Fibroblast of skin of scalp (primary cell): Measurements from ENCODE around the gene ZDHHC18.
"Not testable (repeated sequence)": the region's sequence is repeated elsewhere in the genome, so short reads cannot be mapped to it uniquely, and the experiment has no call there.

Experiments
- DNase-seq: peaks from one replicate; pipeline ENCODE4 v3.0.0-alpha.2; 2013

Gene ZDHHC18

DNA sequence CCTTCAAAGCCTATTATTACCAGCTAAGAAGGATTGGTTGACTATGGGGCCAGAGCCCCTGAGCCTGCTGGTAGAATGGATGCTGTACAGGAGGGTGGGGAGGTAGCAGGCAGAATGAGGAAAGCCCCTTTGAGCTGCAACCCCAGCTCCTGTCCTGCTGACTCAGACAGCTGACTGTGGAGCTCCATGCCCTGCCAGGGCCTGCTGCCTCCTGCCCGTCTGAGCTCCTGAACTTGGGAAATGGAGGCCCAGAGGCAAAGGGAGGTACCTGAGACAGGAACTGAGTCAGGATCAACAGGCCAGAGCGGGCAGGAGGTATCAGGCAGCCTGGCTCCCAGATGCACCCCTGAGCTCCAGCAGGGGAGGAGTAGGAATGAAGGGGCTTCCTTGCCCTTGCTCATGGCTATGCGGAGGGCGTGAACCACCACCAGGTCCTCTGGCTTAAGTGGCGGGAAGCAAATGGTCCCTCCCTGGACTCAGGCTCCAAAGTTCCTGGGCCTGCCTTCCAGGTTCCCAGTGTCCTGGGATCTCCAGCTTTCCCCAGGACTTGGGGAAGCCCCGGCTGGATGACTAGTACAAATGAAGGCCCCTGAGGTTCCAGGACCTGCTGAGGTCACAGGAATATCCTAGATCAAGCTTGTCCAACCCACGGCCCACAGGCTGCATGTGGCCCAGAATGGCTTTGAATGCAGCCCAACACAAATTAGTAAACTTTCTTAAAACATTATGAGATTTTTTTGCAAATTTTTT lies 32.6 kb downstream of the ZDHHC18 start:
- DNase-seq: no peak

DNA sequence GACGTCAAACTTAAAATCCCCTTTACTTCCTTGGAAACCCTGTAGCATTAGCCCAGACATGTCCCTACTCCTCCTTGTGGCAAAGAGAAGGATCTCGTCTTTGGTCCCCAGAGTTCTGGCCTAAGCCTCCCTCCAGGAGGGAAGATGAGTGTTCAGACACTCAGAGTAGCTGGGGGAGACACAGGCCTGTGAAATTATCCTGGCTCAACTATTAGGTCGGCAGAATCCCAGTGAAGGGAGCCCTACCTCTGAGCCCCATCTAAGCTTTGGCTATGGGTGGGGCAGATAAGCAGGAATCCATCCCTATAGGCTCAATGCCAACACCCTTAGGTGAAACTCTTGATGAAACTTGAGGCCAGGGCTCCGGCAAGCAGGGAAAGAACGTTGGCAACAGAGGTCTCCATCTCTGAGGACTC lies 34.8 kb downstream of the ZDHHC18 start:
- peak; percentile 64 for DNase-seq

DNA sequence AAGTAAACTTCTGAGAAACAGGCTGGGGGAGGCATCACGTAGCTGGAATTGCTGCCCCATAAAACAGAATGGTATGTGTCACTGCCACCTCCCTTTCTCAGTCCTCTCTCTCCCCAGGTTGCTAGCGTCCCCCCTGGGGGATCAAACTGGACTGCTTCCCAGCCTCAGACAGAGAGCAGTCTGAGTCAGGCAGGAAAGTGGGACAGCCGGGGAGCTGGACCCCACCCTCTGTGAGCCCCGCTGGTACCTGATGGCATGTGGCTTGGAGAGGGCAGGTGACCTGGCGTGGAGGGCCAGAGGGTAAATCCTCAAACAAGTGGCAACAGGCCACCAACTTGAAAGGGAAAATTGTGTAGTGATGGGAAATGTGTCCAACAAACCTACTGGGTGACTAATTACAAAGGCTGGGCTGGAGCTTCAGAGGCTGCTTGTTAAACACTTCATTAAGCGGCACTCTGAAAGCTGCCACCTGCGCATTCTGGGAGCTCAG lies 35.4 kb downstream of the ZDHHC18 start:
- peak; percentile 38 for DNase-seq

DNA sequence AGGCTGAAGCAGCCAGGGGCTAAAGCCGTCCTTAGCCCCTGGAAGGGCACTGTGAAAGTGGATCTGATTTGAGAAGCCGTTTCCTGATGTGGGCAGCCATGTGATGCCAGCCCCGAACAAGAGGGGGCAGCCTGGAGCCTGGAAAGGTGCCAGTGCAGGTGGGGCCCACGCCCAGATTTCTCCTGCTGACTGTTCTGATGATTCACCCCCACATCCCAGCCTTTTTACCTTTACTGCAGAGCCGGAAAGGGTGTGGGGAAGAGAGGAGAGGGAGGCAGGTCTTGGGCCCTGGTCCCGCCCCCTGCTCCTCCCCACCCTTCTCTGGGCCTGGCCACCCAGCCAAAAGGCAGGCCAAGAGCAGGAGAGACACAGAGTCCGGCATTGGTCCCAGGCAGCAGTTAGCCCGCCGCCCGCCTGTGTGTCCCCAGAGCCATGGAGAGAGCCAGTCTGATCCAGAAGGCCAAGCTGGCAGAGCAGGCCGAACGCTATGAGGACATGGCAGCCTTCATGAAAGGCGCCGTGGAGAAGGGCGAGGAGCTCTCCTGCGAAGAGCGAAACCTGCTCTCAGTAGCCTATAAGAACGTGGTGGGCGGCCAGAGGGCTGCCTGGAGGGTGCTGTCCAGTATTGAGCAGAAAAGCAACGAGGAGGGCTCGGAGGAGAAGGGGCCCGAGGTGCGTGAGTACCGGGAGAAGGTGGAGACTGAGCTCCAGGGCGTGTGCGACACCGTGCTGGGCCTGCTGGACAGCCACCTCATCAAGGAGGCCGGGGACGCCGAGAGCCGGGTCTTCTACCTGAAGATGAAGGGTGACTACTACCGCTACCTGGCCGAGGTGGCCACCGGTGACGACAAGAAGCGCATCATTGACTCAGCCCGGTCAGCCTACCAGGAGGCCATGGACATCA lies 36.5 kb downstream of the ZDHHC18 start, which contains the start of gene SFN:
SFN (plus strand) TSS at position 369 of the 904 bp plus-strand sequence; CDS start at position 433, 64 bp downstream.
- peak; percentile 3 for DNase-seq

DNA sequence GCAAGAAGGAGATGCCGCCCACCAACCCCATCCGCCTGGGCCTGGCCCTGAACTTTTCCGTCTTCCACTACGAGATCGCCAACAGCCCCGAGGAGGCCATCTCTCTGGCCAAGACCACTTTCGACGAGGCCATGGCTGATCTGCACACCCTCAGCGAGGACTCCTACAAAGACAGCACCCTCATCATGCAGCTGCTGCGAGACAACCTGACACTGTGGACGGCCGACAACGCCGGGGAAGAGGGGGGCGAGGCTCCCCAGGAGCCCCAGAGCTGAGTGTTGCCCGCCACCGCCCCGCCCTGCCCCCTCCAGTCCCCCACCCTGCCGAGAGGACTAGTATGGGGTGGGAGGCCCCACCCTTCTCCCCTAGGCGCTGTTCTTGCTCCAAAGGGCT lies 37.2 kb downstream of the ZDHHC18 start:
- DNase-seq: no peak

DNA sequence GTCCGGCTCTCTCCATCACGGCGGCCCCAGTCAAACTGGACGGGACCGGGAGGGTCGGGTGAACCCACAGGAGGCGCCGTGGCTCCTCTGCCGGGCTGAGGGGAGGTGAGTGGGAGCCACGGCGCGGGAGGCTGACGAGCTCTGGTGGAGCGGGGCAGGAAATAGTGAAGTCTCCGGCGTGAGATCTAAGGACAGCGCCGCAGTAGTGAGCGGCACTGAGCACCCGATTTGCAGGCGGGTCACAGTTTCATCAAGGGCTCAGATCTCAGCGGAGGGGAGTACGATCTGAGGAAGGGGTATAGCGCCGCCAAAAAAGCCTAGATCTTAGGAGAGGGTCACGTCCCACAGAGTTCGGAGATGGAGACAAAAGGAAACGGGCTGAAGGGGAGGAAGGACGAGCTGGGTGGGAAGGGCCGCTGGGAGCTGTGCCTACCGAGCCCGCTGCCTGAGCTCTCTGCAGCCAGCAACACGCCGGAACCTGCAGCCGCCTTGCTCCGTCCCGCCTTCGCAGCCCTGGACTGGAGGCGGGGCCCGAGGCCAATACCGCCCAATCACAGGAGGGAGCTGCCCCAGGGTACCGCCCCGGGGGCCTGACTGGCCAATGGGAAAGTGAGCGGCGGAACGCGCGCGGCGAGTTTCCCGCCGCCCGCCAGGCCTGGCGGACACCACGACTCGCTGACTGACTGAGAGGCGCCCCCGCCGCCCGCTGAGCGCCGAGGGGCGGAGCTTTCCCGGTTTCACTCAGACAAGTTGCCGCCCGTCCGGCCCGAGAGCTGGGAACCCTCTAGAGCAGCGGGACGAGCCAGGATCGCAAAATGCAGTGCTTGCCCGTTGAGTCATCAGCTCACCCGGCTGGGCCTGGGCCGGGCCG lies 38.4 kb downstream of the ZDHHC18 start:
- peak; percentile 99 for DNase-seq

DNA sequence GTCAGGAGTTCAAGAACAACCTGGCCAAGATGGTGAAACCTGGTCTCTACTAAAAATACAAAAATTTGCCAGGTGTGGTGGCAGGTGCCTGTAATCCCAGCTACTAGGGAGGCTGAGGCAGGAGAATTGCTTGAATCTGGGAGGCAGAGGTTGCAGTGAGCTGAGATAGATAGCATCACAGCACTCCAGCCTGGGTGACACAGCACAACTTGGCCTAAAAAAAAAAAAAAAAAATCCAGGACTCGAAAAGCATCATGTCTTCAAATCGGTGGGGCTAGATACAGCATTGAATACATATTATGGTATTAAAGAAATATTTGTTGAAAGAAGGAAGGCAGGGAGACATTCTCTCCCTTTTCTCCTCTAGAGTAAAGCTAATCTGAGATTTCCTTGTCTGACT lies 46.6 kb downstream of the ZDHHC18 start:
- not testable (repeated sequence) for DNase-seq

DNA sequence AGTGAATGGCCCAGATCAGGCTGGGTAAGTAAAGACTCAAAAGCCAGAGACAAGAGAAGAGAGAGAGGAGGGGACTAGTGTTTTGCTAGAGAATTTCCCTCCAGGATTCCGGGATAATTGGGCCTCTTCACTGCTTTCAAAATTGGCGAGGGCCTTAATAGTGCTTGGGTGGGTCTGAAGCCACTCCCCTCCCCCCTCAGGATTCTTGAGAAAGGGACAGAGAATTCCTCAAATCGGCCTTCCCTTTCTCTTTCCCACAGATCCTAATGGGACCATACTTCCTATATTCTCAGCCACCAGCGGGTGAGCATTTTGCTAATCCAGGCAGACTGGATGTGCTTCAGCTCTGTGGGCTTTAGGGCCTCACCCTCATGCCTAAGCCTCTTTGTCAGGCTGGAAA lies 48.4 kb downstream of the ZDHHC18 start:
- no peak for DNase-seq

DNA sequence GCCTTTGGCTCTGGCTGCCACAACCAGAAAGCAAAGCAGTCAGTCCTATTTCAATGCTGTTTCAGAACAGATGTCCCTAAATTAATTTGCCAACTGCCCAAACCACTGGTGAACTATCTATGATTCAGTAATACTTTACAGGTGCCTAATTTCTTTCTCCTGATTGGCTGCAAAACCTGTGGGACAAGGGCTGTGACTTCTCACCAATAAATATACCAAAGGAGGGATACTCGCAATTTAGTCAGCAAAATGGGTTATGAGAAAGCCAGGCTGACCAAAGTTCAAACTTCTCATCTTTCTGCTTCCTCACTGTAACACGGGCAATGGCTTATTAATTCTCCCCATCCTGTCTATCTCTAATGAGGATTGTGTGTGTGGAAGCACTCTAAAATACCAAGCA lies 50.8 kb downstream of the ZDHHC18 start:
- no peak for DNase-seq

DNA sequence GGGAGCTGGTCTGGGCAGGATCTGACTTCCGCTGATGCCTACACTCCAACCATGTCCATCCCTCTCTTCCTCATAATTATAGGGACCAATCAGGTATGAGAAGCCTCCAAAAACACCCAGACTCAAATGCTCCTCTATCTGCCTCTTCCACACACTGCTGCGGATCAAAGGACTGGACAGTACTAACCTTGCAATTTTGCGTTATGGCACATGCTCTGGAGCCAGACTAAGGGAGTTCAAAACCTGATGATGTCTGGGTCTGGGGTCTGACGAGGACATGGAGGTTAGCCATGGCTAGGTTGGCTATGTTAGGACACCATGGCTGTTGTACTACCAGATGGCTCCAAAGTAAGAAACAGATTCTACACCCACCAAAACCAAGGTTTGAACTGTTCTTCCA lies 53.3 kb downstream of the ZDHHC18 start:
- DNase-seq: no peak

DNA sequence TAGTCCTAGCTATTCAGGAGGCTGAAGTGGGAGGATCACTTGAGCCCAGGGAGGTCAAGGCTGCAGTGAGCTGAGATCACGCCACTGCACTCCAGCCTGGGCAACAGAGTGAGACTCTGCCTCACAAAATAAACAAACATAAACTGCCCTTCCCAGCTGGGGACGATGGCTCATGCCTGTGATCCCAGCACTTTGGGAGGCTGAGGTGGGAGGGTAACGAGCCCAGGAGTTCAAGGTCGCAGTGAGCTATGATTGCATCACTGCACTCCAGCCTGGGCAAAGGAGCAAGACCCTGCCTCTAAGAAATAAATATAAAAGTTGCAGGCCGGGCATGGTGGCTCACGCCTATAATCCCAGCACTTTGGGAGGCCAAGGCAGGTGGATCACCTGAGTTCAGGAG lies 55.1 kb downstream of the ZDHHC18 start:
- DNase-seq: not testable (repeated sequence)

DNA sequence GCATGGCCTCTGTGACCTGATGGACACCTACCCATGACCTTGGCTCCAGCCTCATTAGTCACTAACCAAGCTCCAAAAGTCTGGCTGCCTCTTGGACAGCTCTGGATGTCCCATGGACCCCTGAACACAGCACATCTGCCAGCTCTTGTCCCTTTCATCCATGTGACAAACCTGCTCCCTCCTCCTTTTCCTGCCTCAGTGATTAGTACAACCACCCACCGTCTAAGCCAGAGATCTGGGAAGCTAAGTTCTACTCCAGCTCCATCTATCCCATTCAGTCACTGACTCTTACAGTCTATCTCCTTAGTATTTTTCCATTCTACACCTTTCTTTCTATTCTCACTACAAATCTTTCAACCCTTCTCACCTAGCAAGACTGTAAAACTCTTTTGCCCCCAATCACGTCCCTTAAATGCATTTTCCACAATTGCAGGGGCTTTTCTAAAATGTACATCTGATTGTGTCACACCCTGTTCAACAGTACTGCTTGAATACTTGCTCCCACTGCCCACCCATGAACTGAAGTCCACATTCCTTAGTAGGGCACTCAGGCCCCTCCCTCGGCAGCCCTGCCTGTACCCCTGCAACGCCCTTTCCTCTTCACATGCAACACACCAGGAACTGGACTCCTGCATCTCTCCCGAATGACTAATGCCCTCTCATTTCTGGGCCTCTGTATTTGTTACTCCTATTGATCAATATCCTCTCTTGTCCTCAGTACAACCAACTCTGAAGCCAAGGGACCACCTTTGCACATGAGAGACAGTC lies 56.4 kb downstream of the ZDHHC18 start:
- no peak for DNase-seq

DNA sequence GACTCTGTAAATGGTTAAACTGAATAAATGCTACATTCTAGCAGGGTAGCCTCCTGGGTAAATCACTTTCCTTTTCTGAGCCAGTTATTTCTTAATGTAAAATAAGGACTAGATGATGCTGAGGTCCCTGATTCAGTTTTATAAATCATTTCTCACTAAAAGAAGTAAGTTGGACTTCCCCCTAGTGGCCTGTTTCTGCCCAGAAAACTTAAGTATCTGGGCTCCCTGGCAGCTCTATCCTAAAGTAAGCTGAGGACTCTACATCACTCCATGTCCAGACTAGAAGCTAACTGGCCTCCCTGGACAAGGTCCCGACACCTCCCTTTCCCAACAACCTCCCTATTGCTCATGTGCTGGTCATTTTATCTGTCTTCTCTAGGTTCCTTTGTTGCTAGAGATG lies 60.6 kb downstream of the ZDHHC18 start:
- peak; percentile 26 for DNase-seq

DNA sequence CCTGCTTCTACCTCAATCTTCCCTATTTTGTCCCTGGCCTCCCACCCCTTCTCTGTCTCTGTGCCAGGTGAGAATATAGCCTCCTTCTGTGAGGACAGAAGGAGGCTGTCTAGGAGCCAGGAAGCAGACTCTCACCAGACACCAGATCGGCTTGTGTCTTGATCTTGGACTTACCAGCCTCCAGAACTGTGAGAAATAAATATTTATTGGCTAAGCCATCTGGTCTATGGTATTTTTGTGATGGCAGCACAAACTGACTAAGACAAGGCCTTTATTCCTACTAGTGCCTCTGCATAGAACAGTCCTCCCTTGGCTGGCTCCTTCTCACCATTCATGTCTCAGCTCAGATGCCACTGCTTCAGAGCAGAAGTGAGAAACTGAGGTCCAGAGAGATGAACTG lies 61.7 kb downstream of the ZDHHC18 start:
- DNase-seq: no peak

DNA sequence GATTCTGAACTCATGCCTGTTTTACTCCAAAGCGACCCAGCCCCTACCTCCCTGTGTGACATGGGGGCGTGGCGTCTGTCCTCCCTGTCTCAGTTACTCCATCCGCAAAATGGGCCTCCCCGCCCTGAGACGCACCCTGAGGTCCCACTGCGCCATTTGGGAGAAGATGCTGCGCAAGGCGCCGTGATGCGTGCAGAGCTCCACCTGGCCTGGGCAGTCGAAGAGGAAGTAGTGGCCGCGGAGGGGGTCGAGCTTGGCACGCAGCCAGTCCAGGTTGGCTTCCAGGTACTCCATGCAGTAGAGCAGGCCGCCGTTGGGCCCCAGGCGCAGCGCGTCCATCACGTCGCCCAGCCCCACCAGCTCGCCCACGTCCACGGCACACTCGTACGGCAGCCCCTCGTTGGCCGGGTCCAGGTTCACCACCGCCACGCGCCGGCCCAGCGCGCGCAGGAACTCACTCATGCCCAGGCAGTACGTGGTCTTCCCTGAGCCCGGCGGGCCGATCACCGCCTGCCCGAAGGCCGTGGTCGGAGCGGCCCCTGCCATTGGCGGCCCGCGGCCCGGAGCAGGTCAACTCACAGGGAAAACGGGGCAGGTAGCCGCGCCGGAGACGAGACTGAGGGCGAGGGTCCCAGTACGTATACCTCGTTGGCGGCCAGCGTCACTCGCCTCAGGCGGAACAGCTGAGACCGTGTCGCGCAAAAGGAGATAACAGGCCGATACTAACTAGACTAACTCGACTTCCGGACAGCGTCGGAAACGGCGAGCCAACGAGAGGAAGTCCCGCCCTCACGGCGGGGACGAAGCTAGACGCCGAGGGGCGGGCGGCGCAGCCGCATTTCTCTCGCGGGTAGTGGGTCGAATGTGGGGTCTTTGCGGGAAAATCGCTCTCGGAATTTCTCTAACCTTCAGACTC lies 63.3 kb downstream of the ZDHHC18 start, which contains the start of gene GPN2:
GPN2 (minus strand) TSS at position 733 of the 916 bp plus-strand sequence; CDS start at position 546, 187 bp downstream.
- DNase-seq: peak; percentile 75

DNA sequence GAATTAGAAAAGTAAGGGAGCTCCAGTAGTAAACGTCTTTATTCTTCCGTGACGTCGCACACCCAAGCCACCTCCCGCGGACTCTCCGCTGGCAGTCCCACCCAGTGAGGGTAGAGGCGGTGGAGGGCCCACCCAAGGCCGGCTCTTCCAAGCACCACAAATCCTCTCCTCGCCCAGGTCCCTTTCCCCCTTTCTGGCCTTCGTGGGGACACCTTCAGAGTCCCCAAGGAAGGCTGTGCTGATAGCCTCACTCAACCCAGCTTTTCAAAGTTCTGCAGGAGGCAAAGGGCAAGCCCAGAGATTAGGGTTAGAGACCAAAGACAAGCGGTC lies 63.9 kb downstream of the ZDHHC18 start:
- DNase-seq: peak; percentile 6

DNA sequence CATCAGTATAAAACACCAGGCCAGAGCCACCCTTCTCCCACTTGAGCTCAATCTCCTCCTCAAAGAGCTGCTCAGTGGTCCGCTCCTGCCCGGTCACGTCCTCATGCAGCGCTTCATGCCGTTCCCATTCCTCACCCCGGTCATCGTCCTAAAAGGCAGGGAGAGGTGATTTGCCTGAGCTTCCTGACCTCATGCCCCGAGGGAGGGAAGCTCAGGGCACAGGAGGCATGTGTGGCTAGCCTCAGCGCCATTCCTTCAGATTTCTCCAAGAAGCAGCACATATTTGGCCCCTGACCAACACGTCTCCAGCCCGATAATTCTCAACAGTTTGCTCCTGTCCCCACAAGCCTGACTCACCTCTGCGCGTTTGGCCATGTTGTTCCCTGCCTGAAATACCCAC lies 67.8 kb downstream of the ZDHHC18 start:
- DNase-seq: no peak

DNA sequence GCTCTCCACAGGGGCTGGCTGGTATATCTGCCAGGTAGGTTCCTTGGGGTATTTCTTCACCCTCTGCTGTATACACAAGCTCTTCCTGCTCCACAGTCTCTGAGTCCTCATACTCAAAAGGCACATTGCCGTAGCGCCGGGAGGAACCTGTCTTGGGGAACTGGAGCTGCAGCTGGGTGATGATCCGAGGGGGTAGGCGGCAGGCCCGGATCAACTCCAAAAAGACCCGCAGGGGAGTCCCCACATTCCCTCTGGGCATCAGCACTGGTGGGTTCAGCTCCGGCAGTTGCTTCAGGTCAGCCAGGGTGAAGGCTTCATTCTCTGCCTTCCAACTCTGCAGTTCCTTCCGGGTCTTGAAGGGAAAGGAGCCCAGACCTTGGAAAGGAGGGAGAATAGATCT lies 70.9 kb downstream of the ZDHHC18 start:
- DNase-seq: no peak

DNA sequence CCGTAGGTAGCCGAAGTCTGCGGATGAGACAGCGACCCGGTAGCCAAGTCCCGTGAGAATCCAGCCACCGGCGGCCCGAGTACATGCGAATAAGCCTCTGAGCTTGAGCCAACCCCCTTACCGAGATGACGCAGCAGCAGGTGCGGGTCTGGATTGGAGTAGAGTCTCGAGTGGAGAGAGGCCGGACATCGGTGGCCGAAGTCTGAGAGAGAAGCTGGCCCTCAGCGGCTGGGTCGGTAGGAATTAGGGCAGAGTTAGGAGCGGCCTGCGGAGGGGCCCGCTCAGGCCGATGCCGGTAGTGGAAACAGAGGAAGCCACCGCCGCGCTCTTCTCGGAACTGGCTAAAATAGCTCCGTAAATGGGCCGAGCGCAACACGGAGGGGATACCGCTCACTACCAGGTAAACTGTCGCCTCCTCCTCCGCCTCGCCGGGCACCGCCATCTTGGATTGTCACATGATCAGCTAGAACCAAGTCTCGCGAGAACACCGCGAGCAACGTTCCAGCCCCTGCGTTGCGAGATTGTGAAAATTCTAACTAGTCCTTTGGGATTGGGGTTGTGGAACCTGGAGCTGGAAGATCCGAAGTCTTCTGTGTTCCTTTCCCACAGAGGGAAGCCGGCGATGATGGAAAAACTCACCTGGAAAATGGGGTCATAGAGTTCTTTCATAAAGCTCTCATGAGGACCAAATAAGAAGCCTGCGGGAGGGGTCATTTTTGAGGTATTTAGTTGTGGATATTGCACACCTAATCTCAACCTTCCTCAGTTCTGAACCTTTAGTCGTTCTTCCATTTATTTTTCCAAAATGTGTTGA lies 73.7 kb downstream of the ZDHHC18 start, which contains the start of gene GPATCH3:
GPATCH3 (minus strand) TSS at position 467 of the 814 bp plus-strand sequence; CDS start at position 442, 25 bp downstream.
- peak; percentile 95 for DNase-seq
